ENCODE data around the gene NUP54. TPM values are rescaled to one million over a fixed set of nuclear protein-coding genes. Genes with fewer than 3 reads are reported as not detected.

The NUP54 gene, protein sequence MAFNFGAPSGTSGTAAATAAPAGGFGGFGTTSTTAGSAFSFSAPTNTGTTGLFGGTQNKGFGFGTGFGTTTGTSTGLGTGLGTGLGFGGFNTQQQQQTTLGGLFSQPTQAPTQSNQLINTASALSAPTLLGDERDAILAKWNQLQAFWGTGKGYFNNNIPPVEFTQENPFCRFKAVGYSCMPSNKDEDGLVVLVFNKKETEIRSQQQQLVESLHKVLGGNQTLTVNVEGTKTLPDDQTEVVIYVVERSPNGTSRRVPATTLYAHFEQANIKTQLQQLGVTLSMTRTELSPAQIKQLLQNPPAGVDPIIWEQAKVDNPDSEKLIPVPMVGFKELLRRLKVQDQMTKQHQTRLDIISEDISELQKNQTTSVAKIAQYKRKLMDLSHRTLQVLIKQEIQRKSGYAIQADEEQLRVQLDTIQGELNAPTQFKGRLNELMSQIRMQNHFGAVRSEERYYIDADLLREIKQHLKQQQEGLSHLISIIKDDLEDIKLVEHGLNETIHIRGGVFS
- total RNA-seq: 24.8 and 28.5 TPM in 2 replicates

DNA sequence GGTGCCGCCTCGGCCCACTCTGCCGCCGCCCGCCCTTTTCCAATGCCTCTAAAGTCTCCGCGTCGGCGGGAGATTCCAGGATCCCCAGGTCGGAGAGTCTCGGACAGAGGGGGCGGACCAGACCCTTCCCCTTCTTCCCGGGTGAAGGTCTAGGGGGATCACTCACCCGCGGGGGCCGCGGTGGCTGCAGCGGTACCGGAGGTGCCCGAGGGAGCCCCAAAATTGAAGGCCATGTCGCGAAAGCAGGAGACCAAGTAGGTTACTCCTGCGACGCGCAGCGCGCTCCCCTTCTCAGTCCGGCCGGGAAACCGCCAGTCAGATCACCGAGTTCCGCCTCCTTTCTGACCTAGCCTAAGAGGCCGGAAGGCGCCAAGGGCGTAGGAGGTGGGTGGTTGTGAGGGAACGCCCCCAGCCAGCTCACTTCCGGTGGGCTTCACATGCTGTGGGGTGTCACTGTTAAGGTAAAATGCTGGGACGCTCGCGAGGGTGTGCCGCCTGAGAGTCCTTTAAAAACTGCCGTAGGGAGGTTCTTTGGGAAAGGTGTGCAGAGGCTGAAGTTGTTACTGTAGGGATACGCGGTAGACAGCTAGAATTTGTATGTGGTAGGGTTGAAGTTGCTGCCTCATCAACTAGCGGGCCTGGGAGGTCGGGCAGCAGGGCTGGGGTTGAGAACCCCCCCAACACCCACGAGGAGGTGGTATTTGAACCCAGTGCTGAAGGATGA, at the start of gene NUP54:
TSS of gene NUP54 (minus strand) at position 256 of the 724 bp plus-strand sequence. CDS start at position 233, 23 bp downstream.
- DNase-seq (ENCODE audit: extremely low read depth, low read depth, low spot score): peak; percentile 76

DNA sequence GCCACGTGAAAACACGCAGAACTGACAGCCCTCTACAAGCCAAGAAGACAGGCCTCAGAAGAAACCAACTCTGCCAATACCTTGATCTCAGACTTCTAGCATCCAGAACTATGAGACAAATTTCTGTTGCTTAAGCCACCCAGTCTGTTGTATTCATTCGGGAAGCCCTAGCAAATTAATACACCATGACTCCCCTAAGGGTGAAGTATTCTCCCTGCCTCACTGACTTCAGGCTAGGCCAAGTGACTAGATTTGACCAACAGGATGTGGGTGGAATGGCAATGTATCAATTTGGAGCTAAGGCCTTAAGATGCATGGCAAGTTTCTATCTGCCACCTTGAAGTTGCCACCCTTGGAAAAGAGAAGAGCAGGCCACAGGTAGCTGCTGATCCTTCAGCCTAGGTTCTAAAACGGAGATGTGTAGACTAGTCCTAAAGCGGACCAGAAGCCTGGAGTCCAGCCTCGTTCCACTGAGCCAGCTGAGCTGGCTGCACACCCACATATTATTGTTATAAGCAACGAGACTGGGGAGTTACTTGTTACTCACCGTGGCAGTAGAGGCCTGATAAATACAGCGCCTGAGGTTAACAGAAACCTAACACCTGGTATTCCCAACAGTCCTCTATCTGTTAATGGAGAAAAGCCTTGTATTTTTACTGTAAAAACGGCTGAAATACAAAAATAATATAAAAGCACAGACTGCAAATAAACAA, 49.0 kb upstream of the NUP54 start:
- no peak for DNase-seq (ENCODE audit: extremely low read depth, low read depth, low spot score)

DNA sequence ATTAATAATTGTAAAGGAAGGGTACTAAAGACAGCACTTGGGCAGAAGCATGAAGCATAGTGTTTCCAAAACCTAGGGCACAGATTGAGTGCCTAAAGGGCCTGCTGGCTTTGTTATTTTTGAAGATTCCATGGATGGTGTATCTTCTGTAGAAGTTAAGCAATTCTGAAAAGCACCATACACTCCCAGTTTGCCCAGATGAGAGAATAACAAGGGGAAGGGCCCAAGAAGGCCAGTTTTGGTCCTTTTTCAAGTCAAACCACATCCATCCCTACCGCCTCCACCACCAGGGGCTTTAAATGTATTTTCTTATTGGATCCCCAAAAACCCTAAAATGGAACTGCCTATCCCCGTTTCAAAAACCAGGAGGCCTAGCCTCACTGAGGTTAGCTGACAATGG, 48.2 kb upstream of the NUP54 start:
- no peak for DNase-seq (ENCODE audit: extremely low read depth, low read depth, low spot score)

DNA sequence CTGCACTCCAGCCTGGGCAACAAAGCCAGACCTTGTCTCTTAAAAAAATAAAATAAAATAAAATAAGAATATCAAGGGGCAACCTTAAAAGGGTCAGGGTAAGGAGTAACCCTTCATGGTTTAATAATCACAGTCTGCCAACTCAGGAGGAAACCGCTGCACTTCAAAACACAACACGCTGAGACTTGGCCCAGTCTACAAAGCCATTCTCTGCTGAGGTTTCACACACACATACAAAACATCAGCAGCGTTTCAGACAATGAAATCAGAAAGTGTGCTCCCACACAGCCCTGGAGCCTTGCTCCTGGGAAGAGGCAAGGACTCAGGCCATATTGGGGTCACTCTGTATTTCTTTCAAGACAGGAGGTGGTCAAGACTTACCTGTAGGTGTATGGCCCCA, 47.1 kb upstream of the NUP54 start:
- DNase-seq (ENCODE audit: extremely low read depth, low read depth, low spot score): no peak

DNA sequence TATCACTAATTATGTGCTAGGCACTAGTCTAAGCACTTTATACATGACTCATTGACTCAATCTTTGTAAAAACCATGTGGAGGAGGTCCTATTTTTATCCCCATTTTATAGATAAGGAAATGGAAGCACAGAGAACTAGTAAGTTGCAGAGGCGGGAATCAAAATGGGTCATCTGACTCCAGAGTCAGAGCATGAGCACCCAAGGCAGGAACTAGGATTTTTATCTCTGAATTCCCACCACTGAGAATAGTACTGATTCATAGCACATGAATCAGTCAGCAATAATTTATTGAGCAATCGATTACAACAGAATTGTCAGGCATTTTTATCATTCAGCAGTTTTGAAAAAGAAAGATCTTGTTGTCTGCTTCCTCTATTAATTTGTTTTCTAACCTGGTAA, 46.1 kb upstream of the NUP54 start:
- DNase-seq (ENCODE audit: extremely low read depth, low read depth, low spot score): no peak

DNA sequence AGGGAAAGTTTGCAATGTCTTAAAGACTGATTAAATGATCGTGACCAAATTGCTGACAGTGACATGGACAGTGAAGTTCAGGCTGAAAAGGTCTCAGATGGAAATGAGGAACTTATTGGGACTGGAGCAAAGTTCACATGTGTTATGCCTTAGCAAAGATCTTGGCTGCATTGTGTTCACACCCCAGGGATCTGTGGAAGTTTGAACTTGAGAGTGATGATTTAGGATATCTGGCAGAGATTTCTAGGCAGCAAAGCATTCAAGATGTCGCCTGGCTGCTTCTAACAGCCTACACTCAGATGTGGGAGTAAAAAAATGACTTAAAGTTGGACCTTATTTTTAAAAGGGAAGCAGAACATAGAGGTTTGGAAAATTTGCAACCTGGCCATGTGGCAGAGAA, 44.0 kb upstream of the NUP54 start:
- no peak for DNase-seq (ENCODE audit: extremely low read depth, low read depth, low spot score)

DNA sequence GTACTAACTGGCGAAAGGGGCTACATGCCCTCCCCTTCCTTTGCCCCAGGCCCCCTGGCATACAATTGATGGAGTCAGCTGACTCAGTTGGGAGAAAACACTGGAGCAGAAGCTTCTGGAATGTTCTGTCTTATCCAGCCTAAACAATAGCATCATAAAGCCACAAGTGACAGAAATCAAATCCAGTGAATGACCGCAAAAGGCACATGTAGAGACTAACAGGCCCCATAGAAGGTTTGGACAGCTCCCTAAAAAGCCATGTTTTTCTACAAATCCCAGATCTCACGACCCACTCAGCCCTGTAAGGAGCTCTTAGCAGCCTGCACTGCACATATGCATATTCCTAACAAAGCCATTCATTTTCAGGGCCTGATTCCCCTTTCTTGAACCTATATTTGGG, 40.4 kb upstream of the NUP54 start:
- DNase-seq (ENCODE audit: extremely low read depth, low read depth, low spot score): no peak

DNA sequence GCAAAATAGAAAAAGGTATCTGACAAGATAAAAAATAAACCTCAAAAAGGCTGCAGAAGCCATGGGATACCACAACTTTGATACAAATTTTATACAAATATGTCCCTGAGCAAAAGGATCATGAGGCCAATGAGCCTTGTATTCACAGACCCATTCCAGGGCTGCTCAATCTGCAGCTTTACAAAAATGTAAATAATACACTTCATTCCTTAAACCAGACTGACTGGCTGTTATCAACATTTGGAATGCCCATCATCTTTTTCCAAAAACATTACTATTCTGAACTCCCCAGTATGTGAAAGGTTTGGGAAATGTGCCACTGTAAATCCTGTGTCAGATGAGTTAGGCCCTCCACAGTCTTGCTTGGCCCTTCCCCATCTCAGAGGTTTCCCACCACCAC, 40.0 kb upstream of the NUP54 start:
- no peak for DNase-seq (ENCODE audit: extremely low read depth, low read depth, low spot score)

DNA sequence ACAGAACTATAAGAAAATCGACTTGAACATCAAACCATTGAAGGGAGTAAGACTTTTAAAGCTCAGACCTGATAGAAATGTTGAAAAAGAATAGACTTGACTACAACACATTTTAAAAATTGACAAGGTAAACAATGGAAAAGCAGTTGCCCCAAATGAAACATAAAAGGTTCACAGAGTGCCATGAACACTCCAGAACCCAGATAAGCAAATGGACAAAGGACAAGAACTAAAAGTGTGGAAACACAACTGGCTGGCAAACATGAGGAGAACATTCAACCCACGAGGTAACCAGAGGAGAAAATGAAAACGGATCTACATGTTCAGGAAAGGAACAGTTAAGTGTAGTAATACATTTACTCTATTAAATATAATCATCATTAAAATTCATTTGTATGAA, 39.0 kb upstream of the NUP54 start:
- DNase-seq (ENCODE audit: extremely low read depth, low read depth, low spot score): no peak

DNA sequence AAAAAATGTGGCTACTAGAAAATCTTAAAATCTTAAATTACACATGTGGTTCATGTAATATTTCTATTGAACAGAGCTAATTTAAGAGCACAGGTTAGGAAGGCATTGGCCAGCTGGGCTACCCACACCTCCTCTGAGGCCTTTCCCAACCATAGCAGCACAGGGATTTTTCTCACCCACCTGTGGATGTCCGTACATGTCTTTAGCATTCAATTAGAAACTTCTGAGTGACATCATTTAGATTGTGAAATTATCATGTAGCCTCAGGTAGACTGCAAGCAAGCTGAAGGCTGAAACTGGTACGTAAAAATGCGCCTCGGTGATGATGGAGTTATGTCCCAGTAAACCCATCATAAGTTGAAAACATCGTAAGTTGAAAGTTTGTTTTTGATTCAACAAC, 34.3 kb upstream of the NUP54 start:
- no peak for DNase-seq (ENCODE audit: extremely low read depth, low read depth, low spot score)

DNA sequence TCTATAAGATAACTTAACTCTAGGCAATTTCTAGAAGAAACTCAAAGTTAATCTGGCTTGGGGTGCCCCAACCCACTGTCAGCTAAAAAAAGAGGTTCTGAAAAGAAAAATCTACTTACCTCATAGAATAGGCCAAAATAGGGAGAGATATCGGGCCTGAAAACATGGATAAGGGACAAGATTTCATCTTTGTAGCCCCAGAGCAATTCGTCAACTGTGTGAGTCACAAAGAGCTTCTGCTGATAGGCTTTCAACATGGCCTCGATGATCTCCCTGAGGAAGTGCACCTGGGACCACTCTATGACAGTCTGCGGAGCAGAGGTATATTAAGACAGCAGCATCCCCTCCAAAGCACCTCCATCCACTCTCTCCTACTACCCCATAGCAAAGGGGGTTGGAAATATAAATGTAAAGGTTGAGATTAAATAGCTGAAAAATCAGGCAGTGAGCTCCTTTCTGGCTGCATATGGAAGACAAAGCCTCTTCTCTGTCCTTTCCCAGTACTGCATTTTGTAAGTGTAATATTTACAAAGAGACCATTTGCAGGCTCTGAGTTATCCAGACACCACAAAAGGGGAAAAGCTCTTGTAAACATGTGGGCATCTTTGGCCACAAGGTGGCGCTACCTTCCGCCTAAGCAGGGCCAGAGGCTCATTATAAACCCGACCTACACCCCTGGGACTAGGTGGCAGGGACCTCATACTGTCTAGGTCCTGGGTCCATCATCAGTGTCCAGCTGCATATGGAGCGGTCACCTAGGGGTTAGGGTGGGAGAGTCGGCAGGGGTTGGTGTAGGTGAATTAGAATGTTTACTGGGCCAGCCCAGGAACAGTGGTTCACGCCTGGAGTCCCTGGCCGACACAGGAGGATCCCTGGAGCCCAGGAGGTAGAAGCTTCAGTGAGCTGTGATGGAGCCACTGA, 31.5 kb upstream of the NUP54 start:
- DNase-seq (ENCODE audit: extremely low read depth, low read depth, low spot score): peak; percentile 61

DNA sequence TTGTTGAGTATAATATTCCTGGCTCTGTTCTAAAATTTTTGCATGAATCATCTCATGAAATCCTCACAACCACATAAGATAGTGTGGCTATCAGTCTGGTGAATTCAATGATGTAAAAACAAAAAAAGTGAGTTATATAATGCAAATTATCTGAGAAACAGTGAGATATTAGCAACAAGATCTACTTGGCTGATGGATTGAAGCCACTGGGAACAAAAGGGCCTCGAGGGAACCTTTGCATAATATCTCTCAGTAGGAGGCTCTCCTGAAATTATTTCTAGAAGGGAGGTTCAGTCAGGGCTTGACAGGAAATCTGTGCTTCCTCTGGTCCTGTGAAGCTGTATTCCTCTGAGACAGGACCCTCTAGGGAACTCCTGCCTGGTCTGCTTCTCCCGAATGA, 30.1 kb upstream of the NUP54 start:
- DNase-seq (ENCODE audit: extremely low read depth, low read depth, low spot score): no peak

DNA sequence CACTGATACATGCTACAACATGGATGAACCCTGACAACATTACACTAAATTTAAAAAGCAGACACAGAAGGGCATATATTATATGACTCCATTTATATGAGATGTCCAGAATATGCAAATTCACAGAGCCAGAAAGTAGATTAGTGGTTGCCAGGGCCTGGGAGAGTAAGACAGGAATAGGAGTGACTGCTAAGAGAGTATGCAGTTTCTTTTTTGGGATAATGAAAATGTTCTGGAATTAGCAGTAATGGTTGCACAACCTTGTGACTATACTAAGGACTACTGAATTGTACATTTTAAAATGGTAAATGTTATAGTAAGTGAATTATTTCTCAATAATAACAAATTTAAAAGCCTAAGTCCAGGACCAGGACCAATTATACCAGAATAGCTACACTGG, 29.5 kb upstream of the NUP54 start:
- no peak for DNase-seq (ENCODE audit: extremely low read depth, low read depth, low spot score)

DNA sequence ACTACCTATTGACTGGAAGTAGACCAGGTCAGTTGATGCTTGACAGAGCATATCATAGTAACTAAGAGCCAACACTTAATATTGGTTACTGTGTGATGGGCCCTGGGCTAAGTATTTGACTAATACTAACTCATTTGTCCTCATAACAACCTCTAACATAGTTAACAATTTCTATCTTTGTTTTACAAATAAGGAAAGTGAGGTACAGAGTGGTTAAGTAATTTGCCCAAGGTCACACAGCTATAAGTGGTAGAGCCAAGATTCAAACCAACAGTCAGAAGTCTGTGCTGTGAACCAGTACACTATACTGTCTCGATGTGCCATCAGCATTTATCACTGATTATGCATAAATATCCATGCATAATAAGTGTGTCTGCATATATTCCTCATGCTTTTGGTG, 27.1 kb upstream of the NUP54 start:
- DNase-seq (ENCODE audit: extremely low read depth, low read depth, low spot score): no peak

DNA sequence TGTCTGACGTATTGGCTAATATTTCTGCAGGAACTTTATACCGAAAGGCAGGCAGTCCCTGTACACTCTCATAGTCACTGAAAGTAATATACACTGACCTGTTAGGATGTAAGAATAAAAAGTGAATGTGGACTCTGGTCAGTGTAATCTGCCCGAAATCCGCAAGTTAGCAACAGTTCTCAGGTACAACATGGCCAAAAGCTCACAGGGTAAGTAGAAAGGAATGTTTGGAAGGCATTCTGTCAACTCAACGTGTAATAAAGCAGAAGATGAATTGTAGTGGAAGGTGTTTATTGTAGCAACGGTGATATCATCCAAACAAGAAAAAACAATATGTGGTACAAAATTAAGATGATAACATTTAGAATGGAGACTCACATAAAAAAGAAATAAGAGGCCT, 26.0 kb upstream of the NUP54 start:
- no peak for DNase-seq (ENCODE audit: extremely low read depth, low read depth, low spot score)

DNA sequence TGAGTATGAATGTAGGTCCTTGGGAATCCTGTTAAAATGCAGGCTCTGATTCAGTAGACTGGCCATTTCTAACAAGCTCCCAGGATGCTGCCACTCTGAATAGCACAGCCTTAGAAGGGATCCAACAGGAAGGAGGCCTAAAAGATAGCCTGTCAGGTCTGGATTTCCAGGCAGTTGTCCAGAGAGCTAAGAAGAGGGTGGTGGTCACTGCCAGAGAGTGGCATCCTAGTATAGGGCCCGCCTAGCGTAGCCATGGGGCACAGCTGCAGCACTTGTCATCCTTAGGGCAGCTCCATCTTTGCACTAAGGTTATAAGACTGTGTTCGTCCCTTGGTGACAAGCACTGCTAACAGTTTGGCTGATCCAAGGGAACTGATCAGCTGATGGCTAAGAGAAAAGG, 20.5 kb upstream of the NUP54 start:
- no peak for DNase-seq (ENCODE audit: extremely low read depth, low read depth, low spot score)

DNA sequence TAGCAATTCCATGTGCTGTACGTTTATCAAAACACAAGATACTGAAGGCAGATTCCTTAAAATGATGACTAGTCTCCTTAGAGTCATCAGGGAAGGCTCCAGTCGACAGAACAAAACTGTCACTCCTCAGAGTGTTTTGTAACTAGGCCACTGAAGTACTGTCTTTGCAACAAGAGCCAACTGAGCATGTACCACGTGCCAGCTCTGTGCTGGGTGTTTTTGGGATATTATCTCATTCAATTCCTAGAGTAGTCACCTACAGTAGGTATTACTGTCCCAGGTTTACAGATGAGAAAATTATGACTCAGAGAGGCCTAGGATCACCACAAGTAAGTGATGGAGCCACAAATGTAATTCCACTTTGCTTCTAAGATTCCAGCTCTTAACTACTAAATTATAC, 18.3 kb upstream of the NUP54 start:
- no peak for DNase-seq (ENCODE audit: extremely low read depth, low read depth, low spot score)

DNA sequence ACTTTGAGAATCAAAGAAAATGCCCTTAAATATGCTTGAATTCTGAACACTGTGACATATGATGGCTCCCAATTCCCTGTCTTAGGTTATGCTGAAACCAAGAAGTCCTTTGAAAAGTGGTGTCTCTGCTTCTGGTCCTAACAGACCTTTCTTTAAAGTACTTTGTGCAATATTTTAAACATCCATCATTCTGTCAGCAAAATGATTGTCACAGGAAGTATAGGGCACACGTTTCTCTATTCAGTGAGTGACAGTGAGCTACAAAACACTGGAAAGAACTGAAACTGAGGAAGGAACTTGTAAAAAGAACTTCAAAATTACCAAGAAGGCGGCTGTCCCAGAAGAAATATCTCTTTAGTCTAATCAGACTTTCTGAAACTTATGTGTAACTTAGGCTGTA, 12.2 kb upstream of the NUP54 start:
- DNase-seq (ENCODE audit: extremely low read depth, low read depth, low spot score): no peak

DNA sequence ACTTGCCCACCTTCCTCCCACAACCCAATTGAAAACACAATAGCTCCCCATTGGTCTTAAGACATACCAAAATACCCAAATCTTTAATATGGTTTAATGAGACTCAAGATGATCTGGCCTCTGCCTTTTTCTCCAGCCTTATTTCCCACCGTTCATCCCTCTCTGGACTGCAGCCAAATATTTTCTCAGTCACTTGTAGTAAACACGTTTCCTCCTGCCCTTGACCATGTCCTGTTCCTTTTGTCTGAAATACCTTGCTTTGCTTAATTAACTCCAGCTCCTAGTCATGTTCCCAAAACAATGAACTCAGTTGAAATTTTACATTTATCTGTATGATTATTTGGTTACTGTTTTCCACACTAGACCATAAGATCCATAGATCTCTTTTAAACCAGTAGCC, 8.4 kb upstream of the NUP54 start:
- peak; percentile 58 for DNase-seq (ENCODE audit: extremely low read depth, low read depth, low spot score)

DNA sequence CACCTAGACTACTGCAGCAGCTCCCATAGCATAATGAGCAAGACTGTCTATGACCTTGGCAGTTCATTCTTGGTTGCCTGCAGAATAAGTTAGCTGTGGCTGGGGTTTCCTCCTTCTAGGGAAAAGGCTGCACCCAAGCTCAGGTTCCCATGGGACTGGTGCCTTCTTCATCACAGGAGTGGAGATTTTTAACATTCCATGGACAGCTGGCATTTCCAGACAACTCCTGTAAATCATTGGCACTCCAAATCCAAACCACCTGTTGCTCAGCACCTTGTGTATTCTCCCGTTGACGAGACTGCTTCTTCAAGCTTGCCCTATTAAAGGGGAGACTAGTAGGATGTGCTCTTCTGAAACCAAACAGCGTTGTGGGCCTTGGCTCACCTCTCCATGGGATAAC, 7.8 kb upstream of the NUP54 start:
- no peak for DNase-seq (ENCODE audit: extremely low read depth, low read depth, low spot score)
